Fibroblast of skin of back (primary cell): Measurements from ENCODE around the gene HPGD.
"Not testable (repeated sequence)": the region's sequence is repeated elsewhere in the genome, so short reads cannot be mapped to it uniquely, and the experiment has no call there.

Experiments
- DNase-seq: peaks from one replicate; pipeline ENCODE4 v3.0.0-alpha.2; 2013

Gene HPGD

GRCh38 chr4:174524242-174524641, 2.0 kb upstream of the HPGD start:
- no peak for DNase-seq

- DNase-seq: peak; percentile 5
Observed at GRCh38 chr4:174523025-174523693, 871 bp upstream of the HPGD start.

DNA sequence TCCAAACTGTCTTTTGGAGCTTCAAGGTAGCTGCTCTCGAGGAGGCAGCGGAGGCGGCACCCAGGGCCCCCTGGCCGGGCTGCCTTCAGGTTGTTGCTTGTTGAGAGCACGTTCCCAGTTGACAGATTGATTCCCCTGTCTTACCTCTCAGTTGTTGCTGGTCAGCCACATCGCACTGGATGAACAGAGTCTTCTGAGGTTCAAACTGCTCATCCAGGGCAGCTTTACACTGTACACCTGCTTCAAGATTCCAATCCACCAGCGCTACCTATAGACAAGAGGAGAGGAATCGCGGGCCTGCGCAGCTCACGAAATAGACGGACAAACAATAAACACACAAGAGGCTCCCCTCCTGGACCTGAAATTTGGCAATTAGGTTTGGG, 497 bp downstream of the HPGD start:
- no peak for DNase-seq

DNA sequence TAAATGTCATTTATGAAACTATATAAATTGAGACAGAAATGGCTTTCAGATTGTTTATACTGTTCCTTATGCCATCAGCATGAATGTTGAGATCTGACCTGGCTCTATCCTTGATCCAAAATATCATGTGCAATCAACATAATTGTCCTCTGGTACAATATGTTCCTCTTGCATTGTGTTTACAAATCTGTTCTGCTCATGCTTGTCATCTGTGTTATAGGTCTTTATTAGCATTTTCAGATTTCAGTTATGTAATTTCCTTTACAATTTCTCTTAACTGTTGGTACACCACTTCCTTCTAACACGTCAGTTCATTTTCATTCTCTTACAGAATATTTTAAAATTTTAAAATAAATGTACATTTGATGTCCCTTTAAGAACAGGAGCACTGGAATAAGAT, 1.6 kb downstream of the HPGD start:
- DNase-seq: no peak

DNA sequence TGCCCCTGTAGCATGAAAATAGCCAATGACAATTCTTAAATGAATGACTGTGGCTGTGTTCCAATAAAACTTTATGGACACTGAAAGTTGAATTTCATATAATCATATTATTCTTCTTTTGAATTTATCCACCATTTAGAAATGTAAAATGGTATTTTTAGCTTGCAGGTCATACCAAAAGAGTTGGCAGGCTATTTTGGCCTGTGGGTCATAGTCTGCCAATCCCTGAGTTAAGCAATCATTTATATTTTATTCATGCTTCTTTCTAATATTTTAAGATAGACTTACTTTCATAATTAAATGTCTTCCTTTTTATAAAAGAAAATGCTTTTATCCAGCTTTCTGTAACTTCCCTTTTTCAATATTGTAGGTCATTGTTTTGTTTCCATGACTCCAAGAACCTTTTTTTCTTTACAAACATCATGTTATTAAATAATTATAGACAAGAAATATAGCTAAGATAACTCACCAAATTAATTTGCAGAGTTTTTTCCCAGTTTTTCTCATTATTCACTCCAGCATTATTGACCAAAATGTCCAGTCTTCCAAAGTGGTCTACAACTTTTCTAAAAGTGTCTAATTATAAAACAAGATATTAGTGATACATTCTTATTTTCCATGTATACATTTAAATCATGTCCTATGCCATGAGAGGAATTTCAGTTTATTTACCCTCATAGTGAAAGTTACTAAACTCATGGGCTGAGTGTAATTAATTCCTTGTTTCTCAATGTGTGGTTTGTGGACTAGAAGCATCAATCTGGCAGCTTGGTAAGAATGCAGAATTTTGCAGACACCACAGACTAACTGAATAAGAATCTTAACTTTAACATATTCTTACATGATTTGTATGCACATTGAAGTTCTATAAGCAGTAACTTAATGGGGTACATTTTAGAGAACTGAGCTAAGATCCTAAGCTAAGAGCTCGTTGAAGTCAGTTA, 4.5 kb downstream of the HPGD start:
- DNase-seq: no peak

DNA sequence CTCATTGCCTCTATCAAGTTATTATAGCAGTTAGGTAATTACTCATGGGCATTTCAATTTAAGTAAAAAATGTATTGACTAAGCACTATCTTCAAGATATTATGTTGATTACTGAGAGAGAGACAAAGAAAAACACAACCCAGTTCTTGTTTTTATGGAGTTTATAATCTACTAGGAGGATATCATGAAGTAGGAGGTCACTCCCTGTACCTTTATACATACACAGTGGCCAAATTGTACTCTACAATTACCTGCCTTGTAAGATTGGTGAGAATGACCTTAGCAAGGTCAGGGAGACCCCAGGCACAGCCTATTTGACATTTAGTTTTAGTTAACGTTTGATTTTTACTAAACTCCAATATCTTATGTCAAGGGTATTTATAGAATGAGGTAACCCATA, 5.5 kb downstream of the HPGD start:
- no peak for DNase-seq

DNA sequence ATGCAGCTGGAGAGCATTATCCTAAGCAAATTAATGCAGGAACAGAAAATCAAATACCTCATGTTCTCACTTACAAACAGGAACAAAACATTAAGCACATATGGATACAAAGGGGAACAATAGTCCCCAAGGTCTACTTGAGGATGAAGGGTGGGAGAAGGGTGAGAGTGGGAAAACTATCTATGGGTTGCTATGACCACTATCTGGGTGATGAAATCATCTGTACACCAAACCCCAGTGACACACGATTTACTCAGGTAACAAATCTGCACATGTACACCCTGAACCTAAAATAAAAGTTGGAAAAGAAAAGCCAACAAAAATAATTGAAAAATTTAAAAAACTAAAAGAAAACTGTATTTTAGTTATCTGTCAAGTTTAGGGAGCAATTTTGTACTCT, 5.9 kb downstream of the HPGD start:
- no peak for DNase-seq

DNA sequence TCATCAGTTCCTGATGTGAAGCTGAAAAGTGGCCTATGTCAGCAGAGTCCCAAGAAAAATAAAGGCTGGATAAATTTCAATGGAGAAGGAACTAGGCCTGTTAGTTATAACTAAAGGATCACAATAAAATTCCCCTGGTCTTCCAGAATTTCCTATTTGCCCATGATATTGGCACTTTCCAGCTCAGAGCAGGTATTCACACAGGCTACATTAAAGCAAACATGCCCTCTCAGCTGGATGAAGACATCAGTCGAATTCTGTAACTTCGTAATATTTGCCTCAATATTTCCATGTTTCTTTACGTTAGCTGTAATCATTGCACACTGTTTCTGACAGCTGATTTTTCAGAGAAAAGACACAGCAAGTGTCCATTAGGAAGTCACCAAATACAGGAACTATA, 9.5 kb downstream of the HPGD start:
- DNase-seq: no peak

DNA sequence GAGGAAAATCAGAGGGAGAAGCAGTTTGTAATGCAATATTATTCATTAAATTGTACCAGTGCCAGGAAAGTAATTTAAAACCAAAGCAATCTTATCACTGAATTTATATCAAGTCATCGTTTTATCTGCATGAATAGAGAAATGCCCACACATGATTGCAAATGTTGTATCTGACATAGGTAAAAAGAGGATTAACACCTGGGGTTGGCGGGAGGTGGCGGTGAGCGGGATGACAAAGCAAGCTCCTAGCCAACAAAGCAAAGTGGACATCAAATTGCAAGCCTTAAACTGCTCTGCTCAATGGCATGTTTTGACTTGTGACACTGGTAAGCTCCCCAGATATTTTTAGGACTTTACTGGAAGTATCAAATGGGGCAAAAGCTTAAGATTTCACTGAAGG, 16.4 kb downstream of the HPGD start:
- no peak for DNase-seq

DNA sequence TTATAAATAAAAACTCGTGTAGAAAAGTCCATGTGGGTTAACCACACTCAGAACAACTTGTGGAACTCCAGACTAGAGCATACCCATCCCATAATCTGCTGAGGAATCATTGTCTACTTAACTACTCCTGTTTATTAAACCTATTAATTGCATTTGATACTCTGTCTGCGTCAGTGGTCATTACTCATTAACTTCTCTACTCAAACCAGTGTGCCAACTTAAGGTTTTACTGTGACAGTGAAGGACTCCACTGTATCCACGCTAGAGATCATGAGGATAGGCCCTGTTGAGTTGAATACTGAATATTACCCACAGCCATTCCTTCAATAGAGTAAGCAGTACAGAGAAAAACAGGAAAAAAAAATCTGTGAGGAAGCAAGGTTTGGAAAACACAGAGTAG, 17.3 kb downstream of the HPGD start:
- no peak for DNase-seq

- peak; percentile 21 for DNase-seq
Observed at GRCh38 chr4:174503079-174503715, 19.1 kb downstream of the HPGD start.

- no peak for DNase-seq
Observed at GRCh38 chr4:174496631-174497432, 25.5 kb downstream of the HPGD start.

DNA sequence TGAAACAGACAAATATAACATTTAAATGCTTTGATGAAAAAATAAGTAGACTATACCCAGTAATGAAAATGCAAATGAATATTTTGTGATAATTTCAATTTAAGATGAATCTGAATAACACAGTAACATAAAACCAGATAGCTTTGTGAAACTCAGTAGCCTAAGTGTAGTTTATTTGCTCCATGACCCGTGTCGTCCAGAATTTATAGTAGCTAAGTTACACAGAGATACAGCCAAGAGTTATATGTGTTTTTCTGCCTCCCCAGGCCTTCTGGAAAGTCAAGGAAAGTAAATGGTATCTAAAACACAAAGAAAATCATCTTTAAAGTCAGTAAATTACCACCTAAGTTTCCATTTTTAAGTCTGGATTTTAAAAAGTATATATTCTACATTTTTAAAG, 26.7 kb downstream of the HPGD start:
- DNase-seq: no peak

DNA sequence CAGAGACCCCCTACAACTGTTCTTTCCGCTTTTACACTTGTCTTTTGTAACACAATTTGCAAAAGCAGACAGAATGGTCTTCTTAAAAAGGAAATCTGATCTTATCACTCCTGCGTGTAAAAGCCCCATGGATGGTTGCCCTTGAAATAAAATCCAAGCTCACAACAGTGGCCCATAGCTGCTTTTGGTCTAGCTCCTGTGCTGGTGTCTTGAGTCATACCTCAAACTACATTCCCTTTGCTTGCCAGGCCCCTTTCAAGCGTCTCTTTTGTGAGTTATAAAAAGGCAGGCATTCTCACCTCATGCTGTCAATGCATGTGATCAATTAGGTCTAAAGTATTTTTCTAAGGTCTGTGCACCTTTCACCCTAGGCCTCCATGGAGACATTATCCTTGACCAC, 27.6 kb downstream of the HPGD start:
- DNase-seq: no peak

- no peak for DNase-seq
Observed at GRCh38 chr4:174494146-174494545, 28.1 kb downstream of the HPGD start.

DNA sequence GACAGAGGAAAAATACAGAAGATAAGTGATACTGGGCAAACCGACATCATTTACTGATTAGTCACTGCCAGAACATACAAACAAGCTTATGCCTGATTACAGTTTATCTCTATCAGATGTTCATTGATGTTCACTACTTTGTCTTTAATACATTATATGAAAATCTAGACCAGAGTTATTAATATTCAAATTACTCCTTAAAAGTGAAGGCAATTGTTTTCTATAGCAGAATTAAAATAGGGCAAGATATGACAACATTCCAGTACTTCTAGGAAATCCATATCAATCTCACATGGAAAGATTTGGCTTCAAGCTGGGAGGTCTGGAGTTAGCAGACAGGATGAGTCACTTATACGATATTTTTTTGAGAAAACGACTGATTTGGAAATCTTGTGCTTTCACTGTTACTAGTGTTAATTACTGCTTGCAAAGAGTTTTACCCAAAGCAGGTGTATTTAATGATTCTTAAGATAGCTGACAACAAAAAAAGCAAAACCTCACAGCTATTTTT, 31.8 kb downstream of the HPGD start:
- DNase-seq: peak; percentile 44

DNA sequence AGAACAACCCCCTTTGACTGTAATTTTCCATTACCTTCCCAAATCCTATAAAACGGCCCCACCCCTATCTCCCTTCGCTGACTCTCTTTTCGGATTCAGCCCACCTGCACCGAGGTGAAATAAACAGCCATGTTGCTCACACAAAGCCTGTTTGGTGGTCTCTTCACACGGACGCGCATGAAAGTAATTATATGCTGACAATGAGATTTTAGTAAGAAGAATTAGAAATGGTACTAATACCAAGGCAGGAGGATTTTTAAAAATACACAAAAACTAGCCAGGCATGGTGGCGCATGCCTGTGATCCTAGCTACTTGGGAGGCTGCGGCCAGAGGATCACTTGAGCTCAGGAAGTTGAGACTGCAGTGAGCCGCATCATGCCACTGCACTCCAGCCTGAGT, 33.9 kb downstream of the HPGD start:
- DNase-seq: not testable (repeated sequence)

GRCh38 chr4:174485025-174485424, 37.3 kb downstream of the HPGD start:
- no peak for DNase-seq

DNA sequence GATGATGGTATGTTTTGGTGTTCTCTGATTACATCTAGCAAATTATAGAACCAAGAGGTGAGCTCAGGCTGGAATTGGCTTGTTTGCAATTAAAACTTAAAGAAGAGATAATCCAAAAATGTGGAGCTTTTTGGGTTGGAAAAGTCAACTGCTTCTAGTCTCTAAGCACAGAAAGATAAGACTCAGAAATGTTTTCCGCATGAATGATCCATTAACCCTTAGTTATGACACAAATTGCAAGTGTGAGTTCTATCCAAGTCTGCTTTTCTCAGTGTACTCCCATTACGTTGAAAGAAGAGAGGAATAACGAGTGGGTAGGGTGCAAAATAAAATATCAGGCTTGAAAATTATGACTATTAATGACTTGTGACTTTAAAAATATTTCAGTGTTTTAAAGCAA, 38.5 kb downstream of the HPGD start:
- DNase-seq: no peak

DNA sequence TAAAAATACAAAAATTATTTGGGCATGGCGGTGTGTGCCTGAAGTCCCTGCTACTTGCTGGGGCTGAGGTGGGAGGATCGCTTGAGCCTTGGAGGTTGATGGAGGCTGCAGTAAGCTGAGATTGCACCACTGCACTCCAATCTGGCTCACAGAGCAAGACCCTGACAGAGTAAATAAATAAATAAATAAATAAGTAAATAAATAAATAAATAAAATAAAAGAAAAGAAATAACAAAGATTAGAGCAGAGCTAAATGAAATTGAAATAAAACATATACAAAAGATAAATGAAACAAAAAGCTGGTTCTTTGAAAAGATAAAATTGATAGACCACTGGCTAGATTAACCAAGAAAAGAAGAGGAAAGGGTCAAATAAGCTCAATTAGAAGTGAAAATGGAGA, 43.1 kb downstream of the HPGD start:
- no peak for DNase-seq

GRCh38 chr4:174475528-174475927, 46.8 kb downstream of the HPGD start:
- DNase-seq: no peak

GRCh38 chr4:174474457-174475075, 47.7 kb downstream of the HPGD start:
- no peak for DNase-seq
